PC-3 (cell line): ENCODE measurements around the gene RBKS. TPM values are rescaled to one million over a fixed set of nuclear protein-coding genes. Genes with fewer than 3 reads are reported as not detected.

ENCODE experiments used
- ATAC-seq: fragments of 200-7000 bp; cut with Tn5 transposase; 2 replicates; pipeline ENCODE4 v1.9.1; 2020; ENCODE audit warnings: mild to moderate bottlenecking, moderate library complexity
- BruUV-seq: library from RNA; stranded (reverse); fragments of 400-500 nt; replicated peaks from 2 replicates; lab custom pipeline; 2021; lab: Mats Ljungman, UMichigan
- CTCF ChIA-PET: fragments of 300-600 bp; sonication (Branson Sonifier 250); formaldehyde crosslinking; loops from one replicate; lab custom pipeline; 2022; ENCODE audit warnings: antibody characterized with exemption; lab: Charles Lee
- POLR2A ChIA-PET: fragments of 300-600 bp; sonication (Branson Sonifier 250); formaldehyde crosslinking; loops from one replicate; lab custom pipeline; 2022; ENCODE audit warnings: antibody characterized with exemption; ENCODE audit not compliant: unreplicated experiment; lab: Charles Lee
- DNase-seq: peaks from one replicate; pipeline ENCODE4 v3.0.0-alpha.2; 2015
- H2AFZ ChIP-seq: fragments of 300-600 bp; sonication (generic); 2 replicates; pipeline ENCODE4 v1.6.0; 2016; ENCODE audit warnings: antibody characterized with exemption, low read length
- H3F3A ChIP-seq: fragments of 300-600 bp; sonication (generic); one replicate; pipeline ENCODE4 v1.6.0; 2017; ENCODE audit warnings: antibody characterized with exemption, low read length, control low read depth, mild to moderate bottlenecking; ENCODE audit not compliant: unreplicated experiment
- H3K27ac ChIP-seq: fragments of 300-600 bp; sonication (generic); 2 replicates; pipeline ENCODE4 v1.5.1; 2016; ENCODE audit warnings: mild to moderate bottlenecking, low read length
- H3K27me3 ChIP-seq: fragments of 300-600 bp; sonication (generic); 2 replicates; pipeline ENCODE4 v1.6.1; 2016; ENCODE audit warnings: low read length, mixed read lengths
- H3K36me3 ChIP-seq: fragments of 300-600 bp; sonication (generic); 2 replicates; pipeline ENCODE4 v1.6.1; 2016; ENCODE audit warnings: low read depth, mixed run types, low read length, mixed read lengths
- H3K4me1 ChIP-seq: fragments of 300-600 bp; sonication (generic); 2 replicates; pipeline ENCODE4 v1.5.1; 2016; ENCODE audit warnings: low read length; ENCODE audit not compliant: insufficient read depth
- H3K4me2 ChIP-seq: fragments of 300-600 bp; sonication (generic); 2 replicates; pipeline ENCODE4 v1.6.0; 2016; ENCODE audit warnings: low read length
- H3K4me3 ChIP-seq: fragments of 300-600 bp; sonication (generic); 2 replicates; pipeline ENCODE4 v1.5.1; 2016; ENCODE audit warnings: mild to moderate bottlenecking, low read length, mixed read lengths
- H3K79me2 ChIP-seq: fragments of 300-600 bp; sonication (generic); 2 replicates; pipeline ENCODE4 v1.6.1; 2017; ENCODE audit warnings: low read length, mixed read lengths
- H3K9ac ChIP-seq: fragments of 300-600 bp; sonication (generic); 2 replicates; pipeline ENCODE4 v1.6.0; 2016; ENCODE audit warnings: mild to moderate bottlenecking, low read length
- H3K9me2 ChIP-seq: fragments of 300-600 bp; sonication (generic); replicated peaks from 2 replicates; pipeline ENCODE4 v1.6.1; 2016; ENCODE audit warnings: mixed run types, low read length, mixed read lengths
- H3K9me3 ChIP-seq: fragments of 300-600 bp; sonication (generic); 2 replicates; pipeline ENCODE4 v1.6.1; 2016; ENCODE audit warnings: low read length, mixed read lengths
- H4K20me1 ChIP-seq: fragments of 300-600 bp; sonication (generic); 2 replicates; pipeline ENCODE4 v1.6.1; 2016; ENCODE audit warnings: low read length, mixed read lengths
- EZH2 ChIP-seq: fragments of 300-600 bp; sonication (generic); IDR thresholded peaks from one replicate; pipeline ENCODE4 v1.6.1; 2017; ENCODE audit warnings: antibody characterized with exemption, mild to moderate bottlenecking, low read length; ENCODE audit not compliant: unreplicated experiment
- EZH2phosphoT487 ChIP-seq: fragments of 300-600 bp; sonication (generic); IDR thresholded peaks from 2 replicates; pipeline ENCODE4 v1.6.1; 2018; ENCODE audit warnings: mild to moderate bottlenecking, antibody characterized with exemption, low read length, borderline replicate concordance
- intact Hi-C: fragments of 100-400 bp; cut with micrococcal nuclease; formaldehyde crosslinking; loops from 2 replicates; pipeline ENCODE4 v1.9.0; 2023
- total RNA-seq: library from RNA; depleted of rRNA; stranded (reverse); fragments of >200 nt; gene quantifications from 2 replicates; pipeline ENCODE4 v1.2.3, GENCODE V29; 2014
- TF ChIP-seq, protein P1 (sequence below): fragments of 300-600 bp; sonication (generic); conservative IDR thresholded peaks from 2 replicates; pipeline ENCODE4 v1.5.1; 2017; ENCODE audit warnings: antibody characterized with exemption, low read depth, mild to moderate bottlenecking, low read length

The RBKS gene
- total RNA-seq, 1 experiment from 2014 or later: 1.8 TPM

DNA sequence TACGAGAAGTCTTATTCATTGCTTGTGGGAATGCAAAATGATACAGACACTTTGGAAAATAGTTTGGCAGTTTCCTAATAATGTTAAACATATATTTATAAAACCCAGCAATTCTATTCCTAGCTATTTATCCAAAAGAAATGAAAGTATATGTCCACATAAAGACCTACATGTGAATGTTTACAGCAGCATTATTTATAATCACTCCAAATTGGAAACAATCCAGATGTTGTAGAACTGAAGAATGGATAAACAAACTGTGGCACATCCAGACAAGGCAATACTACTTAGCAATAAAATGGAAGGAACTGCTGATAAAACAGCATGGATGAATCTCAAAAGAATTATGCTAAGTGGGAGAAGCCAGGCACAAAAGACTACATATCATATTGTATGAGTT is 99.4 kb downstream of the RBKS start:
- TF ChIP-seq, protein P1, sequence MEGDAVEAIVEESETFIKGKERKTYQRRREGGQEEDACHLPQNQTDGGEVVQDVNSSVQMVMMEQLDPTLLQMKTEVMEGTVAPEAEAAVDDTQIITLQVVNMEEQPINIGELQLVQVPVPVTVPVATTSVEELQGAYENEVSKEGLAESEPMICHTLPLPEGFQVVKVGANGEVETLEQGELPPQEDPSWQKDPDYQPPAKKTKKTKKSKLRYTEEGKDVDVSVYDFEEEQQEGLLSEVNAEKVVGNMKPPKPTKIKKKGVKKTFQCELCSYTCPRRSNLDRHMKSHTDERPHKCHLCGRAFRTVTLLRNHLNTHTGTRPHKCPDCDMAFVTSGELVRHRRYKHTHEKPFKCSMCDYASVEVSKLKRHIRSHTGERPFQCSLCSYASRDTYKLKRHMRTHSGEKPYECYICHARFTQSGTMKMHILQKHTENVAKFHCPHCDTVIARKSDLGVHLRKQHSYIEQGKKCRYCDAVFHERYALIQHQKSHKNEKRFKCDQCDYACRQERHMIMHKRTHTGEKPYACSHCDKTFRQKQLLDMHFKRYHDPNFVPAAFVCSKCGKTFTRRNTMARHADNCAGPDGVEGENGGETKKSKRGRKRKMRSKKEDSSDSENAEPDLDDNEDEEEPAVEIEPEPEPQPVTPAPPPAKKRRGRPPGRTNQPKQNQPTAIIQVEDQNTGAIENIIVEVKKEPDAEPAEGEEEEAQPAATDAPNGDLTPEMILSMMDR: no peak
- TF ChIP-seq EZH2: no peak
- TF ChIP-seq EZH2phosphoT487: no peak
- H3K4me1 ChIP-seq: peaks cover 14% of the 10 kb centered on the region
- no TSS peak for BruUV-seq
- no peaks in the 10 kb centered on the region for H3K9me2 ChIP-seq
- ChIA-PET POLR2A (no interaction called here), CTCF (no interaction called here)
- H3K27ac ChIP-seq: no peak overlapping the region
- H3K9me3 ChIP-seq: no peaks in the 10 kb centered on the region
- no peaks in the 10 kb centered on the region for H3K27me3 ChIP-seq
- H4K20me1 ChIP-seq: no peaks in the 10 kb centered on the region
- H3F3A ChIP-seq: peaks cover 5% of the 10 kb centered on the region
- H3K4me3 ChIP-seq: no peak overlapping the region
- no peak overlapping the region for H2AFZ ChIP-seq
- intact Hi-C loops: no loop called here
- ATAC-seq (no peak), DNase-seq (no peak)
- H3K79me2 ChIP-seq: no peaks in the 10 kb centered on the region
- no peaks in the 10 kb centered on the region for H3K36me3 ChIP-seq
- no peak overlapping the region for H3K9ac ChIP-seq
- no peak overlapping the region for H3K4me2 ChIP-seq

DNA sequence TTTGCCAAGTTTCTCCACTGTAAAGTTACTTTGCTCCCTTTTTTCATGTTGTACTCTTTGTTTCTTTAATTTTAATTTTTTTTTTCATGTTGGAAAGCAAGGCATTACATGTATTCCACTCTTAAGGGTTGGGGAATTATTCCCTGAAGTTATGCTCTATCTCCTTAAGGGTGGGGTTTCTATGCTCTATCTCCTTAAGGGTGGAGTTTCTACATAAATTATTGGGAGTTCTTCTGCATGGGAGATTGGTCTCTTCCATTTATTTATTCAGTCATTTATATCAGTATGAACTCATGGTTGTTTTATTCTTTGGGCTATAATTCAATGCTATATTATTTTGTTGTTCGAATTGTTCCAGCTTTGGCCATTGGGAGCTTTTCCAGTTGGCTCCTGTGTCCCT is 107.5 kb downstream of the RBKS start:
- TF ChIP-seq EZH2 (no peak), EZH2phosphoT487 (no peak)
- TF ChIP-seq, protein P1: no peak
- Histone ChIP-seq H3K9me3 (no peaks in the 10 kb centered on the region), H3K27me3 (no peaks in the 10 kb centered on the region), H3F3A (no peaks in the 10 kb centered on the region), H3K9ac (no peak overlapping the region), H3K4me3 (no peak overlapping the region), H2AFZ (no peak overlapping the region), H3K27ac (no peak overlapping the region), H3K79me2 (peaks cover 23% of the 10 kb centered on the region), H3K4me1 (no peaks in the 10 kb centered on the region), H3K36me3 (peaks cover 17% of the 10 kb centered on the region), H4K20me1 (peaks cover 5% of the 10 kb centered on the region), H3K9me2 (no peaks in the 10 kb centered on the region), H3K4me2 (no peak overlapping the region)
- ATAC-seq (no peak), DNase-seq (no peak)
- intact Hi-C loops: no loop called here
- POLR2A ChIA-PET: no interaction called here
- no TSS peak for BruUV-seq
- CTCF ChIA-PET: no interaction called here

DNA sequence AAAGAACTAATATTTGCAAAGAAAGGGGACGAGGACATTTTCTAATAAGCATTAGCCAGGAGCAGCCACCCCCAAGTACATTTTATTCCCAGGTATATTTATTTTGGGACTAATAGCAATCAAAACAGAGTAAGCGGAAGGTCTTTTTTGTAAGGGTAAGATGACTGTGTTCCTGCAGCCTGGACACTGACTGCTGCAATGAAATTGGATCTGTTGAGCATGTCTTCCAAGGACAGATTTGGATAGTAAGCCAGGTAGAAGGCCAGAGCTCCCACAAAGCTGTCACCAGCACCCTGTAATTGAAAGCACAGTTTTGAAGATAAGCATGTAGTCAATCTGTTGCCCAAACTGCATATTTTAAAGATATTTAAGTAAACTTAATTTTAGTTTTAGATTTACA is 108.7 kb downstream of the RBKS start:
- DNase-seq (no peak), ATAC-seq (no peak)
- Histone ChIP-seq H3K9me3 (no peaks in the 10 kb centered on the region), H3K4me1 (peaks cover 3% of the 10 kb centered on the region), H3K4me3 (no peak overlapping the region), H4K20me1 (peaks cover 8% of the 10 kb centered on the region), H3F3A (no peaks in the 10 kb centered on the region), H3K27me3 (no peaks in the 10 kb centered on the region), H3K9me2 (no peaks in the 10 kb centered on the region), H3K27ac (no peak overlapping the region), H3K4me2 (no peak overlapping the region), H3K79me2 (peaks cover 35% of the 10 kb centered on the region), H2AFZ (no peak overlapping the region), H3K36me3 (peaks cover 28% of the 10 kb centered on the region), H3K9ac (no peak overlapping the region)
- intact Hi-C loops: no loop called here
- ChIA-PET CTCF (no interaction called here), POLR2A (no interaction called here)
- BruUV-seq: no TSS peak
- TF ChIP-seq, protein P1: no peak
- no peak for TF ChIP-seq EZH2phosphoT487
- TF ChIP-seq EZH2: no peak
